ENCODE results near the gene CERCAM. TPM values are rescaled to one million over a fixed set of nuclear protein-coding genes. Genes with fewer than 3 reads are reported as not detected.
A peak's percentile ranks its signal among the peaks of the same experiment; 100 is the strongest.
"Not testable (repeated sequence)": the region's sequence is repeated elsewhere in the genome, so short reads cannot be mapped to it uniquely, and the experiment has no call there.

CERCAM gene
- total RNA-seq, 1 donor from 2014 or later: 8.5 TPM

- H3K27ac ChIP-seq (replicated peaks): no peak overlapping the region
- no peak overlapping the region for H3K4me3 ChIP-seq
- peaks cover 72% of the 10 kb centered on the region for H3K27me3 ChIP-seq (ENCODE audit: low read depth)
- intact Hi-C loops (cut with micrococcal nuclease): no loop called here
- DNase-seq: no peak
- H3K36me3 ChIP-seq: no peaks in the 10 kb centered on the region
- H3K9me3 ChIP-seq (replicated peaks): no peaks in the 10 kb centered on the region
- peaks cover 28% of the 10 kb centered on the region for H3K4me1 ChIP-seq
- TF ChIP-seq CTCF (IDR thresholded peaks at IDR 0.05; ENCODE audit: borderline replicate concordance): peak; percentile 36
Observed at GRCh38 chr9:128409978-128410377, 10.7 kb upstream of the CERCAM start.

GRCh38 chr9:128411364-128412119 lies 9.1 kb upstream of the CERCAM start:
- H3K27me3 ChIP-seq (ENCODE audit: low read depth): peaks cover 77% of the 10 kb centered on the region
- peaks cover 28% of the 10 kb centered on the region for H3K4me1 ChIP-seq
- intact Hi-C loops (cut with micrococcal nuclease): no loop called here
- no peak overlapping the region for H3K27ac ChIP-seq (replicated peaks)
- no peak for DNase-seq
- H3K9me3 ChIP-seq (replicated peaks): no peaks in the 10 kb centered on the region
- no peak for TF ChIP-seq CTCF (IDR thresholded peaks at IDR 0.05; ENCODE audit: borderline replicate concordance)
- H3K36me3 ChIP-seq: no peaks in the 10 kb centered on the region
- H3K4me3 ChIP-seq: no peak overlapping the region

GRCh38 chr9:128412120-128412790 lies 8.4 kb upstream of the CERCAM start:
- peak; percentile 68 for TF ChIP-seq CTCF (IDR thresholded peaks at IDR 0.05; ENCODE audit: borderline replicate concordance)
- H3K9me3 ChIP-seq (replicated peaks): no peaks in the 10 kb centered on the region

GRCh38 chr9:128413728-128414127 lies 6.9 kb upstream of the CERCAM start:
- H3K4me3 ChIP-seq; H3K9me3 ChIP-seq (replicated peaks); H3K36me3 ChIP-seq; DNase-seq; H3K27ac ChIP-seq (replicated peaks); intact Hi-C loops (cut with micrococcal nuclease): not testable (repeated sequence)
- peaks cover 81% of the 10 kb centered on the region for H3K27me3 ChIP-seq (ENCODE audit: low read depth)
- peaks cover 10% of the 10 kb centered on the region for H3K4me1 ChIP-seq

More at GRCh38 chr9:128412120-128412790, 8.4 kb upstream of the CERCAM start:
- H3K27ac ChIP-seq (replicated peaks): no peak overlapping the region
- H3K27me3 ChIP-seq (ENCODE audit: low read depth): peaks cover 79% of the 10 kb centered on the region
- no peaks in the 10 kb centered on the region for H3K36me3 ChIP-seq
- H3K4me1 ChIP-seq: peaks cover 22% of the 10 kb centered on the region
- intact Hi-C loops (cut with micrococcal nuclease): no loop called here
- DNase-seq: peak; percentile 31
- no peak overlapping the region for H3K4me3 ChIP-seq

DNA sequence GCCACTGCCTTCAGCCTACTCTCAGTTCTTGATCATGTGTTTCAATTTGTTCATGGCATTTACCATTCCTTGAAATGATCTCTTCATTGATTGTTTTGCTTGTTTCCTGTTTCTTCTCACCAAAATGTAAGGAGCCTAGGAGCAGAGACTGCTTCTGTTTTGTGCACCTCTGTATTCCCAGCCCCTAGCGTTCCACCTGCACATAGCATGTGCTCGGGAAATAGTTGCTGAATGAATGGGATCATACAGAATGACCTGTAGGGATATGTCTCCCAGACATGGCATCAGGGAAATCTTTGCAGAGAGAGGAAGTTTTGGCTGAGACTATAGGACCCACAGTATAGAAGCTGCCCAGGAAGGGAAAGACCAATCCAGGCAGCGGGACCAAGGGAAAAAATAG lies 6.2 kb upstream of the CERCAM start:
- H3K4me1 ChIP-seq: peaks cover 16% of the 10 kb centered on the region
- DNase-seq: no peak
- intact Hi-C loops (cut with micrococcal nuclease): no loop called here
- H3K27me3 ChIP-seq (ENCODE audit: low read depth): peaks cover 81% of the 10 kb centered on the region
- no peak overlapping the region for H3K4me3 ChIP-seq
- no peak overlapping the region for H3K27ac ChIP-seq (replicated peaks)
- H3K9me3 ChIP-seq (replicated peaks): no peaks in the 10 kb centered on the region
- no peaks in the 10 kb centered on the region for H3K36me3 ChIP-seq
- no peak for TF ChIP-seq CTCF (IDR thresholded peaks at IDR 0.05; ENCODE audit: borderline replicate concordance)

DNA sequence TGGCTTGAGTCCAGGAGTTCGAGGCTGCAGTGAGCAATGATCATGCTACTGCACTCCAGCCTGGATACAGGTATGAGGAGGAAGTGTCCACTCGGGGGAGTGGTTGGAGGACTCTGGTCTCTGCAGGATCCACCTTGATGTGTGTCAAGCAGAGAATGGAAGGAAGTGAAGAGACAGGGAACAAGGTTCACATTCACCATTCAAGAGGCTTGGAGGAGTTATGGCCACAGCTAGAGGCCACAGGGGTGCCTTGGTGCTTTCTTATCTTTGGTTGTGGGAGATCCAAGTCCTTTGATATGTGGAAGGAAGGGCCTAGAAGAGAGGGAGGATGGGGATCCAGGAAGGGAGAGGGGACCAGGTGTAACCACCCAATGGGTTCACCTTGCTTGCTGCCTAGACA lies 5.4 kb upstream of the CERCAM start:
- H3K36me3 ChIP-seq: no peaks in the 10 kb centered on the region
- no peak overlapping the region for H3K27ac ChIP-seq (replicated peaks)
- no peak overlapping the region for H3K4me3 ChIP-seq
- TF ChIP-seq CTCF (IDR thresholded peaks at IDR 0.05; ENCODE audit: borderline replicate concordance): no peak
- no peaks in the 10 kb centered on the region for H3K9me3 ChIP-seq (replicated peaks)
- peaks cover 24% of the 10 kb centered on the region for H3K4me1 ChIP-seq
- intact Hi-C loops (cut with micrococcal nuclease): no loop called here
- DNase-seq: no peak
- peaks cover 80% of the 10 kb centered on the region for H3K27me3 ChIP-seq (ENCODE audit: low read depth)

Measured in left ventricle myocardium inferior (tissue), 1 donor.